ENCODE measurements around the gene RNASET2.
"Not testable (repeated sequence)": the region's sequence is repeated elsewhere in the genome, so short reads cannot be mapped to it uniquely, and the experiment has no call there.

RNASET2 gene

GRCh38 chr6:166928644-166929541, 27.5 kb downstream of the RNASET2 start:
- no peak for DNase-seq (ENCODE audit: low read depth in 3 of 3, low spot score in 1 of 3)

- no peak for DNase-seq (ENCODE audit: low read depth in 3 of 3, low spot score in 1 of 3)
These were observed 28.3 kb downstream of the RNASET2 start for GRCh38 chr6:166927935-166928643.

GRCh38 chr6:166927240-166927934, 29.0 kb downstream of the RNASET2 start:
- DNase-seq (ENCODE audit: low read depth in 3 of 3, low spot score in 1 of 3) = no peak

DNA sequence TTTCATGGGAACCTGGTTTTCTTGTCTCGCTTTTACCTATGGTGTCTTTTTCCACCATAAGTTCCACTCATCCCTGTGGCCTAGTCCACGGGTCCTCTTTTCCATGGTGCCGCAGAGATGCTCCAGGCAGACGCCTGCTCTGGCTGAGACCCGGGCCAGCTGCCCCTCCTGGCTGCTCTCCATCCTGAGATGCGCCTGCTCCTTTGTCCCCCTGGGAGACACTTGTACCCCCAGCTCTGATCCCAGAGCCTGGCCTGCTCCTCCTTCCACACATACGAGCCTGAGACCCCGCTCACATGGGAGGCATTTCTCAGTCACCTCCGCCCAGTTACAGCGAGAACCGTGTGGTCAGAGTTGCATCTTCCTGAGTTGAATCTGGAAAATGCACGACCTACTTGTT, 29.6 kb downstream of the RNASET2 start:
- DNase-seq (ENCODE audit: low read depth in 3 of 3, low spot score in 1 of 3) = no peak

GRCh38 chr6:166925141-166925996, 31.0 kb downstream of the RNASET2 start:
- no peak for DNase-seq (ENCODE audit: low read depth in 3 of 3, low spot score in 1 of 3)

GRCh38 chr6:166924531-166924930, 31.8 kb downstream of the RNASET2 start:
- DNase-seq (ENCODE audit: low read depth in 3 of 3, low spot score in 1 of 3) = no peak

- DNase-seq (ENCODE audit: low read depth in 3 of 3, low spot score in 1 of 3) = no peak
These were observed 33.4 kb downstream of the RNASET2 start for GRCh38 chr6:166922937-166923336.

GRCh38 chr6:166921570-166921969, 34.8 kb downstream of the RNASET2 start:
- DNase-seq (ENCODE audit: low read depth in 3 of 3, low spot score in 1 of 3) = no peak

DNA sequence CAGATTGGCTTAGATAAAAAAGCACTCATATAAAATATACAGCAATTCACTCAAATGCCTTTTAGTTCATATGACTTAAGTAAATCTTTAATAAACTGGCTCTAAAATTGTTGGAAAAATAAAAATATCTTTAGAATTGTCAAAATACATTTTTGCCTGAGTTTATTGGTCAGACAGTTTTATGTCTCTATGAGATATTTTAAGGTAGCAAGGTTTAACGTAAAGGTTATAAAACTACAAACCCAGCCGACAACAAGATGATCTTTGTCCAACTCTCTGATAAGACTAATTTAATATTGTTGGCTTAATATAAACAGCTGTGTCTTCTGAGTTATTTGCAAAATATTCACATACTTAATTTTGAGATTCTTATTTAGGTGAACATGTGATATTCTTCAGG, 39.5 kb downstream of the RNASET2 start:
- no peak for DNase-seq (ENCODE audit: low read depth in 3 of 3, low spot score in 1 of 3)

- DNase-seq (ENCODE audit: low read depth in 3 of 3, low spot score in 1 of 3) = not testable (repeated sequence)
These were observed 40.9 kb downstream of the RNASET2 start for GRCh38 chr6:166915484-166915883.

DNA sequence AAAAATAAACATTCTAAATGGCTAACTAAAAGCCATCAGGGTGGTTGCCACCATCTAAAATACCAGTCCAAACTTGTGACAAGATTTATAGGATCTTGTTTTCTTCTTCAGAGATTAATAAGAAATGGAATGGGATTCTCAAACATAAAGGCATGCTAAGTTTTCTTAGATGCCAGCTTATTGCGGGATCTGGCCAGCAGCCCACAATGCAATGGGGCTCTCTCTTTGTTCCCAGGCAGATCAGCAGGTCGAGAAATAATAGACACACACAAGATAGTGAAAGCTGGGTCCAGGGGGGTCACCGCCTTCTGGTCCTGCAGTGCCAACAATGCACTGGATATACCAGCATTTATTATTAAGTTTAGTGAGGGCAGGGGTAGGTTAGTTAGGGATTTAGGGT, 41.4 kb downstream of the RNASET2 start:
- not testable (repeated sequence) for DNase-seq (ENCODE audit: low read depth in 3 of 3, low spot score in 1 of 3)

DNA sequence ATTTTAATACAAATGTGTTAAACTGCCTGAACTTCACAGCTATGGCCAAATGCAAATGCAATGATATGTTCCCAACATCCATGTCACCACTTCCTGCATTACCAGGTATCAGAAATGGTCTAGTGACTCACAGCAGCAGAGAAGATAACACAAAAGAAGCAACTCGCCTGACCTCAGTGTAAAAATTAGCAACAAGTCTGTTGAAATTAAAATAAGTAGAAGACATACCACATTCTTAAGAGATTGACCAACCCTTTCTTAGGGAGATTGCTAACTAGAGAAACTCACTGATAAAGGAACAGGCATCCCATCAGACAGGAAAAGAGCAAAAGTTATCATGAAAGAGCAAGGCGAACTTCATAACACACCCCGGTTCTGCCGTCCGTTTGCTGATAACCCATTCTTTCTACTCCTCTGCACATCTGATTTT, 45.1 kb downstream of the RNASET2 start:
- no peak for DNase-seq (ENCODE audit: low read depth in 3 of 3, low spot score in 1 of 3)

DNA sequence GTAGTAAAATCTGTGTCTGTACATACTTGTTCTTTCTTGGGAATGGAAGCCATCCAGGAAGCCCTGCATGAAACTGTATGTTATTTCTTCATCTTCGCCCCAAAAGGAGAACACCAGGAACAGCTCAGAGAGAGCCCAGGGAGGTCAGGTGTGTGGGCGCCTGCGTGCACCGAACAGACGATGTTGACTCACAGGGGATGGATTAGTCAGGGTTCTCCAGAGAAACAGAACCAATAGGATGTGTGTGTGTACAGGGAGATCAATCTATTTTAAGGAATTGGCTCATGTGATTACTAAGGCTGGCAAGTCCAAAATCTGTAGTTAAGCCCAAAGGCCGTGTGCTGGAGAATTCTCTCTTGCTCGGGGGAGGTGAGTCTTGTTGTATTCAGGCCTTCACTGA, 45.7 kb downstream of the RNASET2 start:
- DNase-seq (ENCODE audit: low read depth in 3 of 3, low spot score in 1 of 3) = no peak

DNA sequence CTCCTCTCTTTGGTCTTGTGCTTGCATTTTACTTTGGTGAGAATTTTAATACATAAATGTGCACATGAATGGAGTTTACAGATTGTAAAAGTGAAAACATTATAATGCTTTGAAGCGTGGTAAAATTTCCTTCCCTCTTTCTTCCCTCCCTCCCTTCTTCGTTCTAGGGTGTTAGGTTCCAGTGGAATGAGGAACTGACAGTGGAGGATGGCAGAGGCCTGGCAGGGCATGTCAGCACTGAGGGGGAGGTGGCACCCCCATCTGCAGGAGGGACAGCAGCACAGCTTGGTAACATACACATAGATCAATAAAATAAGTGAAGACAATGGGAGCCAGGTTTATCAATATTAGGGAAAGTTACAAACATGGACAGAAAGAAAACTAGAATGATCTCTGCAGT, 47.5 kb downstream of the RNASET2 start:
- DNase-seq (ENCODE audit: low read depth in 3 of 3, low spot score in 1 of 3) = no peak

GRCh38 chr6:166907871-166908806, 48.2 kb downstream of the RNASET2 start:
- DNase-seq (ENCODE audit: low read depth in 3 of 3, low spot score in 1 of 3) = no peak

DNA sequence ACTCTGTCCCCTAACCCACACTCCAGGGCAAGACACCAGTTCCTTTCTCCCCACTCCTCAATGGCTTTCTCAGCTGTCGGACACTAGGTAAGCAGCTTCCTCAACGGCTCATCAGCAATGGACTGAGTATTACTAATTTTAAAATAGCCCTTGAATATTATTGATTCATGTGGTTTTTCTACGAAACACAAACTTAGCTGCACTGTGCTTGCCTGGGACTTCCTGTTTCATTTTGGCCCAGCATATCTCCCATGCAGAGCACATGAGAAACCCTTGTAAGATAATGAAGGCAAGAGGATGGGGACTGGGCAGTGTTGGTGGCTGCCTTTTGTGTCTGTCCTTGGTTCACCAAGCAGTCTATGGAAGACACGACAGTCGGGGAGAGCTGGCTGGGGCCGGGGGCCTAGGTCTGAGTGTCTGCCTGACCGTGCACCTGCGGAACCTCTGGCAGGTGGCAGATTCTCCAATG, 48.9 kb downstream of the RNASET2 start:
- no peak for DNase-seq (ENCODE audit: low read depth in 3 of 3, low spot score in 1 of 3)

- no peak for DNase-seq (ENCODE audit: low read depth in 3 of 3, low spot score in 1 of 3)
These were observed 49.8 kb downstream of the RNASET2 start for GRCh38 chr6:166906376-166907044.

GRCh38 chr6:166905505-166906134, 50.7 kb downstream of the RNASET2 start:
- no peak for DNase-seq (ENCODE audit: low read depth in 3 of 3, low spot score in 1 of 3)

DNA sequence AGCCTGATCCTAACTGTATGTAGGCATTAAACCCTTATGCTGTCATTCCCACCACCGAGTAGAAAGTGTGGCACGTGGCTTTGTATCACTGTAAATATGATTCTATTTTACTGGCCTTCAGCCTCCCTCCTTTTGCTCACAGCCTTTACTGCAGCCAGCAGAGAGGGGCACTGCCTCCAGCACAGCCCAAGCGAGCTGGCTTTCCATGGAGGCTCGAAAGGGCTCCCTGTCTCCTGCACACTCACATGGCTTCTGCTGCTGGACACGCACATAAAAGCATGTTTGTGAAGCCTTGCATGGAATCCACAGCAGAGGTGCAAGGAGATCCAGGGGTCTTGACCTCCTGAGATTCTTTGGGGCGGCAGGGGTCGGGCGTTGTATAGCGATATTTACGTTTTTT, 51.3 kb downstream of the RNASET2 start:
- no peak for DNase-seq (ENCODE audit: low read depth in 3 of 3, low spot score in 1 of 3)
